MV-4-11 (cell line): ENCODE measurements around the gene CCL27.
"Not testable (repeated sequence)": the region's sequence is repeated elsewhere in the genome, so short reads cannot be mapped to it uniquely, and the experiment has no call there.

ENCODE experiments used
- DNase-seq: peaks from one replicate; lab custom pipeline; 2025; lab: John Stamatoyannopoulos, UW

Gene CCL27

GRCh38 chr9:34650816-34651215, 11.6 kb downstream of the CCL27 start:
- DNase-seq: no peak

DNA sequence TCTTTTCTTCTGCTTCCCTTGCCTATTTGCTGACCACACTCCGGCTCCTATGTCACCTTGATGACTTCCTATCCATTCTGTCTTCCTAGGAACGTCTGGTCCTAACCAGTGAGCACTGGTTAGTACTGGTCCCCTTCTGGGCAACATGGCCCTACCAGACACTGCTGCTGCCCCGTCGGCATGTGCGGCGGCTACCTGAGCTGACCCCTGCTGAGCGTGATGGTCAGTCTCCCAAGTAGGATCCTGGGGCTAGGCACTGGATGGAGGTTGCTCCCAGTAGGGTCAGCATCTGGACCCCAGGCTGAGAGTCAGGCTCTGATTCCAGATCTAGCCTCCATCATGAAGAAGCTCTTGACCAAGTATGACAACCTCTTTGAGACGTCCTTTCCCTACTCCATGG, 13.8 kb downstream of the CCL27 start:
- no peak for DNase-seq

DNA sequence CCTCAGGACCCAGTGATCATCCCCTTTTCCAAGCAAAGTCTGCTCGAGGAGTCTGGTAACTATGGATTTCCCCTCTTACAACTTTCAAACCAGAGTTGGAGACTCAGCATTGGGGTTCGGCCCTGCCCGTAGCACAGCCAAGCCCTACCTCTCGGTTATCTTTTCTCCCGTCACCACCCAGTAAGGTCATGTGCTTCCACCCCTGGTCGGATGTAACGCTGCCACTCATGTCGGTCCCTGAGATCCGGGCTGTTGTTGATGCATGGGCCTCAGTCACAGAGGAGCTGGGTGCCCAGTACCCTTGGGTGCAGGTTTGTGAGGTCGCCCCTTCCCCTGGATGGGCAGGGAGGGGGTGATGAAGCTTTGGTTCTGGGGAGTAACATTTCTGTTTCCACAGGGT, 14.8 kb downstream of the CCL27 start:
- DNase-seq: no peak

- no peak for DNase-seq
Measured at GRCh38 chr9:34647084-34647403, 15.4 kb downstream of the CCL27 start.

DNA sequence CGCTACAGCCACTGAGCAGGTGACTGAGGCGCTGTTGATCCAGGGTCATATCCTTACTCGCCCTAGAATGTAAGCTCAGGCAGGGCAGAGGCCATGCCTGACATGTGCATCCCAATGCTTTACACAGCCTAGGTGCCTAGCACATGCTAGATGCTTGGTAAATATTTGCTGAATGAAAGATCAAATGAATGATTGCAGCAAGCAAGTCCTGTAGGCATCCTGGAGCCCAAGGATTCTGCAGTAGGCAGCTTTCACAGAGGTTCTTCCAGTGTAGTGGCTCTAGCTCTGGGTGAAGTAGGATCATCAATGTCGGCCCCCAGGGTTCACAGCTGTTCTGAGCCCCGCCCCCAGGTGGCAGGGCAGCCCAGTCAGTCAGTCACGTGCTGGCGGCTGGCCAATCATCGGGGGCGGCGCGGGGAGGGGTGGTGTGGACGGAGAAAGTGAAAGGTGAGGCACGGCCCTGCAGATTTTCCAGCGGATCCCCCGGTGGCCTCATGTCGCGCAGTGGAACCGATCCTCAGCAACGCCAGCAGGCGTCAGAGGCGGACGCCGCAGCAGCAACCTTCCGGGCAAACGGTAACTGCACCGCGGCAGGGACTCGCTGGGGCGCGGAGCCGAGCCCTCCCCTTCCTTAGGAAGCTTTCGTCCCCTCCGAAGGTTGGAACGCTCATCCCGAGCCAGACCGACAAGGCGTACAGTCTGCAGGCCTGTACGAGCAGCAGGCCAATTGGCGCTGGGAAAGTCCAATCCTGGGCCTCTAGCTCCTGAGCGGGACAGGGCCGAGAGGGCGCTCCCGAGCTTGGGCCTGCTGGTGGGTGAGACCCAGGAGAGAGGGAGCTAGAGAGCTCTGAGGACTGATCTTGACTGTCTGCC, 16.0 kb downstream of the CCL27 start, which contains the start of gene GALT:
Gene GALT (plus strand): TSS at position 465 of the 873 bp plus-strand sequence. CDS start 30 bp downstream, at position 495.
- DNase-seq: peak; percentile 81

GRCh38 chr9:34644766-34645314, 17.6 kb downstream of the CCL27 start:
- DNase-seq: no peak

- no peak for DNase-seq
Measured at GRCh38 chr9:34642679-34643078, 19.8 kb downstream of the CCL27 start.

DNA sequence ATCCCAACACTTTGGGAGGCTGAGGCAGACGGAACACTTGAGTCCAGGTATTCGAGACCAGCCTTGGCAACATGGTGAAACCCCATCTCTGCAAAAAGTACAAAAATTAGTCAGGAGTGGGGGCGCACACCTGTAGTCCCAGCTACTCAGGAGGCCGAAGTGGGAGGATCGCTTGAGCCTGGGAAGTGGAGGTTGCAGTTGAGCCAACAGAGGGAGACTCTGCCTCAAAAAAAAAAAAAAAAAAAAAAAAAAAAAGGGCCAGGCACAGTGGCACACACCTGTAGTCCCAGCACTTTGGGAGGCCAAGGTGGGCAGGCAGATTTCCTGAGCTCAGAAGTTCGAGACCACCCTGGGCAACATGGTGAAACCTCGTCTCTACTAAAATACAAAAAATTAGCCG, 23.1 kb downstream of the CCL27 start:
- not testable (repeated sequence) for DNase-seq

- DNase-seq: no peak
Measured at GRCh38 chr9:34638138-34638445, 24.4 kb downstream of the CCL27 start.

- DNase-seq: peak; percentile 84
Measured at GRCh38 chr9:34637356-34638137, 24.9 kb downstream of the CCL27 start, which contains the start of gene SIGMAR1. Gene SIGMAR1 (minus strand): TSS chr9:34637787. CDS start chr9:34637697, 90 bp downstream.

GRCh38 chr9:34636791-34637355, 25.6 kb downstream of the CCL27 start:
- DNase-seq: no peak

DNA sequence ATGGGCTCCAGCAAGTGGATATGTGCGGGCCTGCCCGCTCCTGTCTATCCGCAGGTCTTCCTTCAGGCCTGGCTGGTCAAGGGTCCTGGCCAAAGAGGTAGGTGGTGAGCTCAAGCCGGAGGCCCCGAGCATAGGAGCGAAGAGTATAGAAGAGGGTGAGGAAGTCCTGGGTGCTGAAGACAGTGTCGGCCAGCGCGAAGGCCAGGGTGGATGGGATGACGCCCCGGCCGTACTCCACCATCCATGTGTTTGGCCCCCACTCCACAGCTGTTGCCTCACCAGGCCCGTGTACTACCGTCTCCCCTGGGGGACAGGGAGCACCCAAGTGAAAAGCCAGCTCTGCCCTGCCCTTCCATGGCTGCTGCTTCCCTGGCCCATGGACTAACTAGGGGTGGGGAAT, 26.9 kb downstream of the CCL27 start:
- DNase-seq: no peak

DNA sequence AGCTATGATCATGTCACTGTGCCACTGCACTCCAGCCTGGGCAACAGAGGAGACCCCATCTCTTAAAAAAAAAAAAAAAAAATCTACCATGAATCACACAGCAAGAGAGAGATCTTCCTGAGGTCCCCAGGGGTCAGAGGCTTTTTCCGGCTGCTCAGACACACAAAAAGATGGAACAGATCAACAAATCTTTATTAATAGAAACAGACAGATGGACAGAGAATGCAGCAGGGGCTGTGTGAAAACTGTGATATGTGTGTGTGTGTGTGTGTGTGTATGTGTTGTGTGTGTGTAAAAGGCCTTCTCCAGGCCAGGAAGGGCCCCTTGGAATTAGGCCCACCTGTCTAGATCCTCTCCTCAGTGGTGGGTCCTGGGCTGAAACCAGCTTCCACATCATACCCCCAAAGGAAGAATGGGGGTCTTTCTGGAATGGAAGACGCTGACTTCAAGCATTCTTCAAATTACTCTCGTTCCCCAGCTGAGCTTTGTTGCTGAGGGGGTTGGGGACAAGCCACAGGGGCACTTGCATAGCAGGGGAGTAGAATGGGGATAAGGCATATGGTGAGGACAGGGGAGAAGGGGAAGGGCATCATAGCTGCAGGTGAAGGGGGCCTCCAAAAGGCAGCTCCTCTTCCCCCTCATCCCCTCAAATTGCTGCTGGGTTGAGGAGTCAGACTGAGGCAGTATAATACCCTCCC, 27.8 kb downstream of the CCL27 start:
- DNase-seq: no peak

- DNase-seq: peak; percentile 67
Measured at GRCh38 chr9:34633851-34634550, 28.5 kb downstream of the CCL27 start.

DNA sequence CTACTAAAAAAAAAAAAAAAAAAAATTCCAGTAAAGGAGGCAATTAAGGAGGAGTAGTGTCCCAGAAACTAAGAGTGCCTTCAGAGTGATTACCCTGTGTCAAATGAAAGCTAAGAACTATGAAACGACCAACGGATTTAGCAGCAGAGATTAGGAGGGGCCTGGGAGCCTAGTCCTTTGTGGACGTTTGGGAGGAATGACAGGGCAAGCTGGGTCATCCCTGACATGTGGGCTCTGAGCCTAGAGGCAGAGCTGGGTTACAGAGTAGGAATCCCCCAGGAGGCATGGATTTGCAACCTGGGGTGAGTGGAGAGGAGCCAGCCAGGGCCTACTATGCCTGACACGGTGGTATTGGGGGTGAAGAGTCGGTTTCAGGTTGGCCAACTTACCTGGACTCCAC, 29.3 kb downstream of the CCL27 start:
- no peak for DNase-seq

DNA sequence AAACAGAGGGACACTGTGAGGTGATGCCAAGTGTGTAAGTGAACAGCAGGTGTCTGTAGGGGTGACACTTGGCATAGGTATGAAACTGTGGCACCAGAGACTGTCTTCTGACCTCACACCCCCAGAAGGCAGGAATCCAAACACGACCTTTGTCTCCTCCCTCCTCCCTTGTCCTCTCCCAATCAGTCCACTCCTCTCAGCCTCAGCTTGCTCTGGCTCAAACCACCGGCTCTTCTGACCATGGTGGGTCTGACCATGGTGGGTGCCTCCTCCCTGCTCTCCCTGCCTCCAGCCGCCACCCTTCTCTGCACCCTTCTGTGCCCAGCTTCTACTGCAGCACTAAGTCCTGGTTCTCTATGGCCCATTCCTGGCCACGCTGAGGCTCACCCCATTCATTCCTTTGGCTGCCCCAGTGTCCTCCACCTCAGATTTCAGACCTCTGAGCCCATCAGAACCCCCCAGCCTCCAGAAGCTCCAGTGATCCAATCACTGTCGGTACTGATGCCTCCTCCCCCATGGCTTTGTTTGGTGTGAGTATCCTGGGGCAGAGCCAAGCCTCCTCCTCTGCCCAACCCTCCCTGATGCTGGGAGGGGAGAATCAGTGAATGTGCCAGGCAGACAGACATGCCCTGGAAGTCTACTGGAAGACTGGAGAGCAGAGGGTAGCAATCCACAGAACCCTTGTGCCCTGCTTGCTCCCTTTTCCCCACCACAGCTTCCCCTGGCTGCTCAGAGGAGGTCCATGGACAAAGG, 31.9 kb downstream of the CCL27 start:
- DNase-seq: no peak

DNA sequence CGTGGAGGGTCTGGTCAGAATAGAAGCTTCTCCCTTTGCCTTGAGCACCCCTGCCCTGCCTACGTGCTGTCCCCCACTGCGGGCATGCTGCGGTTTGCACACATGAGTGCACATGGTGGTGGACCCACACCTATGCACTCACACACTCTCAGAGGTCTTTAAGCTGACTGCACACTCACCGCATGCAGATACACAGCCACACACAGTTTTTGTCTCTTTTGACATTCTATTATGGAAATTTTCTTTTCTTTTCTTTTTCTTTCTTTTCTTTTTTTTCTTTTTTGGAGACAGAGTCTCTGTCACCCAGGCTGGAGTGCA, 33.0 kb downstream of the CCL27 start:
- DNase-seq: no peak

DNA sequence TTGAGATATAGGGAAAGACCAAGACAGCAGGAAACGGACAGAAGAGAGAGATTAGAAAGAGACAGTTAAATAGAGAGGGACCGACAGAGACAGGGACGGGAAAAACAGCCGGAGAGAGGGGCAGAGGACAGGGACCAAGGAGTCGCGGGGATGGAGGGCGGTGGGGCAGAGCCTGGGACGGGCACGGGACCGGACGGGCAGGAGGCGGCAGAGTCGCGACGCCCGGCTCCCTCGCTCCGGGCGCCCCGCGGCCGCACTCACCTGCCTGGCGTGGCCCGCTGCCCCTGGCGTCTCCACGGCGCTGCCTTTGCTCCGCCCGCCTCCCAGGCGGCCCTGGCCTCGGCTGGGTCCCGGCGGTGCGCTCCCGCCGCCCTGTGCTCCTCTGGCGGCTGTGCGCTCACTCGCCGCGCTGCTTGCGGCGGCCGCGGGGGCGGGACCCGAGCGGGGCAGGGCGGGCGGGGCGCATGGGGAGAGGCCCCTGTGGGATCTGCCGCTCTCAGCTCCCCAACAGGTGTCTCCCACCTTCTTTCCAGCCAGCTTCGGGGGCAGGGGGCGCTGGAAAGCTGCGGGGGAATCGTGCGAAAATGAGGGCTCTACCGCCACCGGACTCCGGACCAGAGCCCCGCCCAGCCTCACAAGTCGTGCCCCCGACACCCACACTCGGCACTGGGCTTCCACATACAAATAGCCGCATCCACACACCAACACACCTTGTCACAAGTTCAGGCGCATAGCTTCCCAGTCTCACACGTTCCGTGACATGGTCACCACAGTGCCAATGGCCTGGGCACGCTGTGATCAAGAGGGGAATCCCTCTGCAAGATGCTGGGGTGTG, 33.6 kb downstream of the CCL27 start, which contains the start of gene ARID3C:
Gene ARID3C (minus strand): TSS at position 411 of the 835 bp plus-strand sequence. CDS start 1,052 bp downstream, outside the sequence.
- DNase-seq: no peak

- DNase-seq: no peak
Measured at GRCh38 chr9:34627716-34628655, 34.5 kb downstream of the CCL27 start.
